CD4-positive, alpha-beta T cell treated with Interleukin-10 for 1 hour (primary cell): ENCODE measurements around the gene HNRNPM.

Experiments
- DNase-seq: peaks from one replicate; pipeline ENCODE4 v3.0.0-alpha.2; 2020

HNRNPM gene

DNA sequence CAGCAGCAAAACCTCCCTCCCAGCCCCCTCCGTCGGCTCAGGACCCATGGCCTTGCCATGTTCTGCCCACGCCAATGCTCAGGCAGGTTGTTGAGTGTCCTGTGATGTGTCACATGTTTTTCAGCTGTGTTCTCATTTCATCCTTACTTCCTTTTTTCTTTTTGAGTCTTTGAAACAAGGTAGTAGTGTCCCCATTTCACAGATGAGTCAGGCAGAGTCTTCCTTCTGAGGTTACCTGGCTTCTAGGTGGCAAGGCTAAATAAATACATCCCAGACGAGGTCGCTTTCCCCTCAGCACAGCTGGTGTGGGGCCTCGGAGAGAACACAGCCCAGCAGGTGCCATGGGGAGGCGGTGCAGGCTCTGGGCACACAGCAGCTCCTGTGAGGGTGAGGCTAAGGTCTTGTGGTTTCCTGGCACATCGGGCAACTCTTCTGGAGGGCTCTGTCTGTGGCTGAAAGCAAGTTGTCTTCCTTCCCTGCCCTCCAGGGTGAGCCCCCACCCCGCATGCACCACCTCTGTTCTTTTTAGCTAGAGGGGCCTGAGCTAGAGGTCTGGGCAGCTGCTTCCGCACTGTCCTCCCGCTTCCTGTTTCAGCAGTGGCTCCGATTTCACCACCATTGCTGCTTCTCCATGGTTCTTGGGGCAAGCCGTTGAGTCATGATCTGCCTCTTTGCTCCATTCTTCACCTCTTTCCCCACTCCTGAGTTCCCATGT is 42.5 kb downstream of the HNRNPM start:
- peak; percentile 68 for DNase-seq

GRCh38 chr19:8488365-8488764 is 43.6 kb downstream of the HNRNPM start:
- no peak for DNase-seq

DNA sequence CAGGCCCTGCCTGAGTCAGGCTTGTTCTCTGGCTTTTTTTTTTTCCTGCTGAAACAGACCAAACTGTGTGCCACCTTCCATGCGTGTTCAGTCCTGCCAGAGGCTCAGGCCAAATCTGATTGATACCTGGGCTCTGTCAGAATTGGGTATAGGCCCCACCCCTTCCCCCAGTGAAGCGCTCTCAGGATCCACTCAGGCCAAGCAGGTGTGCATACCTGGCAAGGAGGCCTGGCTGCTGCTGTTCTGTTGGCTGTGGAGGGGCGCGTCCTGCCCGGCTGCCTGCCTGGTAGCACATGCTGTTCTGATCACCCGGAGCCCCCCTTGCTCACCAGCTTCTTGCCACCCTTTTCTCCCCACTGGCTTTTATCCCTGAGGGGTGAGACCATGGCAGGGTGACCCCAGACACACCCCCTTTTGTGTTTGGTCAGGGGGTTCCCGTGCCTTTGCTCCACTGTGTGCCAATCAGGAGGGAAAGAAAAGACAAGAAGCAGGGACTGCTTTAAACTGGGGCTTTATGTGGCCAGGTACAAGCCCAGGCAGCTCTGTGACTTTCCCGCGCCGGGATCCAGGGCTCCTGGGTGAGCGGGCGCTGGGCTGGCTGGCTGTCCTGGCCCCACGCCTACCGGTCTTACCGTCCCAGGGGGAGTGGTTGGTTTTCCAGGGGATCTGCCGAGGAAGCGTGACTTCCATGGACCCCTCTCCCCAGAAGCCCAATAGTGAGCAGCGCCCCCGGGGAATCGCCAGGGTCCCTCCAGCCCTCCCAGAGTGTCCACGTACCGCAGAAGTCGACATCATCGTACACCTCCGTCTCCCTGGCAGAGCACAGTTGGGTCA is 45.0 kb downstream of the HNRNPM start:
- no peak for DNase-seq

GRCh38 chr19:8490395-8490760 is 45.6 kb downstream of the HNRNPM start:
- no peak for DNase-seq

GRCh38 chr19:8490873-8491272 is 46.1 kb downstream of the HNRNPM start:
- DNase-seq = no peak

- no peak for DNase-seq
Measured at GRCh38 chr19:8491574-8491973, 46.8 kb downstream of the HNRNPM start.

GRCh38 chr19:8494158-8494557 is 49.4 kb downstream of the HNRNPM start:
- no peak for DNase-seq

DNA sequence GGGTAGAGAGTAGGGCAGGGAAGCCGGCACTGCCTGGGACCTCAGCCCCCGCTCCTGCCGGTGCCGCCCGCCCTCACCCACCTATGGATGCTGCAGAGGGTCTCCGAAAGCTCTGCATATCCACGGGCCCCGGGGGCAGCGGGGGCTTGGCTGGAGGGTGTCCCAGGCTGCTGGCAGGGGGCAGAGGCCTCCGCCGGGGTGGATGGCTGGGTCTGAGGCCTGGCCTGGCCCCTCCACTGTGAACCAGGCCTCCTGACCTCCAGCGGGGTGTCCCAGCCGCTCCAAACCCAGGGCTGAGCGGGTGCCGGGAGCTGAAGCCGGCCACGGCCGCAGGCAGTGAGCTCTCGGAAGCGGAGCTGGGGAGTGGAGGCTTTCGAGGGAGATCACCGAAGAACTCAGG is 53.5 kb downstream of the HNRNPM start:
- no peak for DNase-seq

DNA sequence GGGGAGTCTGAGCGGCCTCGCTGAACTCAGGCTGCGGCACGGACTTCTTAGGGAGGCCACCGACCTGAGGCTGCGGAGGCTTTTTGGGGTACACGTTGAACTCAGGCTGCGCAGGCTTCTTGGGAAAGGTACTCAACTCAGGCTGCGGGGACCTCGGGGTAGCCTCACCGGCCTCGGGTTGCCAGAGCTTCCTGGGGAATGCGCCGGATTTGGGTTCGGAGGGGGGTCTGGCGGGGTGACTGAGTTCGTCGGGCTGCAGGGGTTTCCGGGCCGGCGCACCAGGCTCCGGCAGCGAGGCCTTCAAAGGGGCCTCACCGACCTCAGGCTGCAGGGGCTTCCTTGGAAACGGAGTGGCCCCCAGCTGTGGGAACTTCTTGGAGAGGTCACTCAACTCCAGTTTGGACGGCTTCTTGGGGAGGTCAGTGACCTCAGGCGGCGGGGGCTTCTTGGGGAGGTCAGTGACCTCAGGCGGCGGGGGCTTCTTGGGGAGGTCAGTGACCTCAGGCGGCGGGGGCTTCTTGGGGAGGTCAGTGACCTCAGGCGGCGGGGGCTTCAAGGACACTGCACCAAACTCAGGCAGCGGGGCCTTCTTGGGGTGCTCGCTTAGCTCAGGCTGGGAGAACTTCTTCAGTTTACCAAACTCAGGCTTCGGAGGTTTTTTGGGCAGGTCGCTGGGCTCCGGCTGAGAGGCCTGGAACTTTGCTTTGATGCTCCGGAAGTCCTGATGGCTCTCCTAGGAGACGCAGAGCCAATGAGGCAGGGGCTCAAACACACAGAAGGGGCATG is 54.5 kb downstream of the HNRNPM start:
- no peak for DNase-seq

GRCh38 chr19:8500158-8500557 is 55.4 kb downstream of the HNRNPM start:
- DNase-seq = no peak

DNA sequence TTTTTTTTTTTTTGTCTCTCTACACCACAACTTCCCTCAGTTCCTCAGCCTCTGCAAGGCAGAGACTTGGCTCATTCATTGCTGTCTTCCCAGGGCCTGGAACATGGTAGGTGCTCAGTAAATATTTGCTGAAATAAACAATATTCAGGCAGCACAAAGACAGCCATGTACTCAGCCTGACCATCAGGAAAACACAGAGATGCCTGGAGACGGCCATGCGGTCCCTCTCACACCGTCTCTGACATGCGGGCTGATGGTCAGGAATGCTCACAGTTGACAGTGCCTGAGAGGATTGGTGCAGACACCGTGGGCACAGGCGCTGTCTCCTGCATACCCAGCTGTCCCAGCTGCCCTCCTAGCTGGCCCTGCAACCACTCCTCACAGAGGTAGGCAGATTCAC is 56.7 kb downstream of the HNRNPM start:
- DNase-seq = no peak

- DNase-seq = no peak
Measured at GRCh38 chr19:8501981-8502380, 57.2 kb downstream of the HNRNPM start.

GRCh38 chr19:8503510-8503909 is 58.7 kb downstream of the HNRNPM start:
- DNase-seq = no peak

GRCh38 chr19:8504171-8504570 is 59.4 kb downstream of the HNRNPM start:
- no peak for DNase-seq

DNA sequence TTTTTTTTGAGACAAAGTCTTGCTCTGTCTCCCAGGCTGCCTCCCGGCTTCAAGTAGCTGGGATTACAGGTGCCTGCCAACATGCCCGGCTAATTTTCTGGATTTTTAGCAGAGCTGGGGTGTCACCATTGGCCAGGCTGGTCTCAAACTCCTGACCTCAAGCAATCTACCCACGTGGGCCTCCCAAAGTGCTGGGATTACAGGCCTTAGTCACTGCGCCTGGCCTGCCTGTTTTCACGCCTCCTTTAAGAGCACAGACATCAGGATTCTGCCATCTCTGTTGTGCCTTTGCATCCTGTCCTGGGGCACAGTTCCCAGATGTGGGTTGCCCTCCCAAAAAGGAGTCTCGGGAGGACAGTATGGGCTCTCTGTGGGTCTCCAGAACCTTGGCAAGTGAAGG is 60.1 kb downstream of the HNRNPM start:
- DNase-seq = no peak

DNA sequence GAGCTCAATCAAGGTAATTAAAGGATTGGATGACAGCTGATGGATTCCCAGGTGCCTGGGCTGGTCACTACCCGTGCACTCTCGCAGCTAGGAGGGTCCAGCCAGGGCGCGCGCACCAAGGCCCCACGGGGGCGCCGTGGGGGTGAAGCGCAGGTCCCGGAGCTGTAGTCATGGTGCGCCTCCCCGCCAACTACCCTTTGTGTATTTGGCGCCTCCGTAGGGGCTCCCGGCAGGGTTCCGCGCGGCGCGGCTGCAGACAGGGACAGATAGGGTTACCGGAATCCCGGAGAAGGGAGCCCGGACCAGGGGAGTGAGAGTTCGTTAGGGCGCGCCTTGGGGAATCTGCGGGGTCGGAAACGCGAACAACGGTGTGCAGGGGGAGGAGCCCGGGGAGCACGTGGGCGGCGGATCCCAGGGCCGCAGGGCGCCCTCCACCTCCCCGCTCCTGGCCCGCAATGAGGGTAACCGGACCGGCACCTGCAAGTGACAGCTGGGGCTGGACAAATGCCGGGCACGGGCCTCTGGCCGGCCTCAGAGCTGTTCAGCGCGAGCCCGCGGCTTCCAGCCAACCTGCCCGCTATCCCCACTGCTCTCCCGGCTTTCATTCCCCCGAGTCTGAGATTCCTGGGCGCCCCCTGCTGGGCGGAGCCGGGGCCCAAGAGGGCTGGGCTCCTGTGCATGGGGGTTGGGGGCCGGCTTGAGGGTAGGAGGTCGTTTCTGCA is 61.1 kb downstream of the HNRNPM start:
- peak; percentile 66 for DNase-seq

DNA sequence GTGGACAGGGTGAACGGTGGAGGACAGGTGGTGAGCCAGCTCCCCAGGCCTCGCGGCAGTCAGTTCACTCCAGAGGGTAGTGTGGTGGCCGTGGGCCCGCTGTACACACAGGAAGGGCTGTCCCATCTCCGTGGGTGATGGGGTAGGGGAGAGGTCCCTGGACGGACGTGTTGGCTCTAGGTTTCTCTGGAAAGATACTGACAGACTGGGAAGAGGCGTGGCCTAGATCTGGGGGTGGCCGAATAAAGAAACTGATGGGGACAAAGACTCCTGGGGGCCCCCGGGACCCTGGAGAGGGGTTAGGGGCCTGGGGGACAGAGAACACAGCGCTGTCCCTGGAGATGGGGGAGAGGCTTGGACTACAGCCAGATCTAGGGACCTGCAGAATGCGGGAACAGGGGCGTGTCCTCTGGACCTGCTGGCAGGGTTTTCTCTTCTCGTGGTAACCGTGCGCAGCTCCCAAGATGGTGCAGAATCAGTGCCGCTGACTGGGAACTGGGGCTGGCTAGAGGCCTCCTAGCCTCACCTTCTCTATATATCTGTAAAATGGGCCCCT is 61.7 kb downstream of the HNRNPM start:
- DNase-seq = no peak

- no peak for DNase-seq
Measured at GRCh38 chr19:8510589-8511115, 65.9 kb downstream of the HNRNPM start.

- no peak for DNase-seq
Measured at GRCh38 chr19:8511573-8512101, 66.9 kb downstream of the HNRNPM start.

DNA sequence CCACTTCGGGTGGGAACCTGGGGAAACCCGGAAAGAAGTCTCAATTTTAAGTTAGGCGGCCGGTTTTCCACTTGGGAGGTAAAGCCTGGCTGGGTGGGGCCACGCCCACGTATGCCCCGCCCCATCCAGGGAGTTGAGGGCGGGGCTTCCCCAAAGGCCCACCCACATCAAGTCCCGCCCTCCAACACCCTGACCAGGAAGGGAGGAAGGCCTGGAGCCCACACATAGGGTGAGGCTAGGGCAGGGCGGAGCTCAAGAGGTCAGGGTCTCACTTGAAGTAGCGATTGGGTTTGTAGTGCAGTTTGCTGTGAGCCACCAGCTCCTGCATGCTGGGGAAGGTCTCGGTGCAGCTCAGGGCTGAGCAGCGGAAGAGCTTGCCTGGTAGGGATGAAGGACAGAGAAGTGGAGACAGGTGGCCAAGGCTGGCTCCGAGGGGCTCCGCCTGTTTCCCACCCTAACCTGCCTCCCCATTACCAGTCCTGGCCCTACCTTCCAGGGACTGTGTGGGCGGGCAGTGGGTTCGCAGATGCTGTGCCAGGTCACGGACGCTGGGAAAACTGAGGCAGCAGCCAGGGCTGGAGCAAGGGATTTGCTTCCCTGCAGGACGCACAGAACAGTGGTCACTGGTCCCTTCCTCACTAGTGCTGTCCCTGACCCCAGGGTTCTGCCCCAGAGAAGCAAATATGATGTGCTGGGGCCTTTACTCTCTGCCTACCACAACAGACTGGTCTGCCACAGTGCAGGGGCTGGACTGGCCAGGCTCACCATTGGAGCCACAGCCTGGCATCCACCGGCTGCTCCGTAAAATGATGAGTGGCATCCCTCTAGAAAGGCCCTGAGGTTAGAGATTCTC is 67.6 kb downstream of the HNRNPM start:
- no peak for DNase-seq

DNA sequence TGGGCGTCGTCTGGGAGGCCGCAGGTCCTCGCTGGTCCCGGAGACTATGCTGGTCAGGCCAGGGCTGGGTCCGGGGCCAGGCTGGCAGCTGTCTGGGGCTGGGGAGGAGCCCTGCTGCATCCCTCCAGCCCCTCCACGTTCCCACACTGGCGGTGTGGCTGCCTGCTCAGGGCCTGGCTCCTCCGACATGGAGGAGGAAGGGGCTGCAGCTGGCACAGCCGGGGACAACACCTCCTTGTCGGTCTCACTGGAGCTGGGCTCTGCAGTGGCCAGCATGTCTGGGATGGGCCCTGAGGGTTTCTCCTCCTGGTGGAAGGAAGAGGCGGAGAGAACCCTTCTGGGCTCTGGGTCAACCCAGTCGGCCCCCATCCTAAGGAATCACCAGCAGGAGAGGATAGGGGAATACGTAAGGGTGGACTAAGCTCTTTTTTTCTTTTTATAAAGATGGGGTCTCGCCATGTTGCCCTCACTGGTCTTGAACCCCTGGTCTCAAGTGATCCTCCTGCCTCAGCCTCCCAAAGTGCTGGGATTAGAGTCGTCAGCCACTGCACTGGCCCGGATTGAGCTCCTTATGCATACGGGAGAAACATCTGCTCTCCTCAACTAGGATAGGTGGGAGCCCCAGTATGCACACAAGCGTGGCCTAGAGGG is 68.4 kb downstream of the HNRNPM start:
- DNase-seq = no peak
